Heart left ventricle (tissue), 16 donors: ENCODE measurements around the gene PATJ. TPM values are rescaled to one million over a fixed set of nuclear protein-coding genes. Genes with fewer than 3 reads are reported as not detected.

Experiments used
- ATAC-seq, 4 donors: fragments of 200-7000 bp; cut with Tn5 transposase; one replicate each; pipeline ENCODE4 v1.9.1; 2020 to 2022; ENCODE audit warnings: moderate library complexity in 4 of 4, mild to moderate bottlenecking in 3 of 4, moderate number of reproducible peaks in 1 of 4
- DNase-seq, 5 donors: peaks; one replicate each; pipeline ENCODE4 v3.0.0-alpha.2; 2020
- H3K27ac ChIP-seq, 12 donors: fragments of 200-600 bp; sonication (generic) in 4 of 12; one replicate each; pipeline versions ENCODE4 v1.5.0 to v1.8.0; 2016 to 2022; ENCODE audit warnings: mild to moderate bottlenecking in 2 of 12
- H3K27me3 ChIP-seq, 9 donors: fragments of 200-600 bp; sonication (generic) in 2 of 9; one replicate each; pipeline versions ENCODE4 v1.5.1 to v1.8.0; 2016 to 2022; ENCODE audit warnings: mild to moderate bottlenecking in 3 of 9
- H3K36me3 ChIP-seq, 9 donors: fragments of 200-600 bp; sonication (generic) in 2 of 9; one replicate each; pipeline versions ENCODE4 v1.5.0 to v1.8.0; 2018 to 2022; ENCODE audit warnings: mild to moderate bottlenecking in 2 of 9
- H3K4me1 ChIP-seq, 12 donors: fragments of 200-600 bp; sonication (generic) in 4 of 12; one replicate each; pipeline versions ENCODE4 v1.5.0 to v1.8.0; 2016 to 2022; ENCODE audit warnings: mild to moderate bottlenecking in 3 of 12
- H3K4me3 ChIP-seq, 12 donors: fragments of 200-600 bp; sonication (generic) in 4 of 12; one replicate each; pipeline versions ENCODE4 v1.5.0 to v1.8.0; 2017 to 2022; ENCODE audit warnings: mild to moderate bottlenecking in 9 of 12, moderate library complexity in 4 of 12
- H3K9me3 ChIP-seq, 12 donors: fragments of 200-600 bp; sonication (generic) in 4 of 12; one replicate each; pipeline versions ENCODE4 v1.5.0 to v1.8.0; 2016 to 2022; ENCODE audit warnings: mild to moderate bottlenecking in 1 of 12
- POLR2A ChIP-seq, 2 donors: fragments of 450-650 bp; IDR thresholded peaks; one replicate each; pipeline ENCODE4 v1.6.1; 2017; ENCODE audit warnings: antibody characterized with exemption in 2 of 2, mild to moderate bottlenecking in 2 of 2, moderate library complexity in 2 of 2
- WGBS, 4 donors: extraction: QIAGEN DNeasy Blood & Tissue Kit in 2 of 4; methylation state at CpG; one replicate each; pipeline versions ENCODE4 v1.1.5 to v1.1.7; 2013 to 2018; 5-methylcytosine and 5-hydroxymethylcytosine counted together
- intact Hi-C, 10 donors: fragments of 100-400 bp; cut with DNase I; formaldehyde crosslinking; loops; one replicate each; pipeline versions ENCODE4 v1.11.1 to v1.14.2; 2022
- polyA plus RNA-seq, 2 donors: library from polyadenylated mRNA; stranded (reverse); fragments of 200-250 nt; gene quantifications; one replicate each; pipeline ENCODE4 v1.2.3, GENCODE V29; 2013
- total RNA-seq, 9 donors: library from RNA; depleted of rRNA in 2 of 9; stranded (reverse); fragments of >200 nt in 2 of 9; fragmentation: NEBNext Ultra II Directional in 3 of 9; extraction: Animal tissue kit (Norgen Biotek cat#: 25700) in 3 of 9; gene quantifications; one replicate each; pipeline versions ENCODE4 v1.1.0 to v1.2.4, GENCODE V29; 2016 to 2023
- TF ChIP-seq, protein P1 (sequence below), 12 donors: fragments of 200-600 bp; sonication (generic) in 4 of 12; IDR thresholded peaks; one replicate each; pipeline versions ENCODE4 v1.5.0 to v1.8.0; 2018 to 2022; ENCODE audit warnings: antibody characterized with exemption in 12 of 12, mild to moderate bottlenecking in 5 of 12
- donor health status: ischemic (EF 13 %, LVEDD 7.1; RV severe dilation, severe dysfunction).
- donor health status: healthy with polysubstance abuse.
- donor health status: DM: no; HTN: yes; CAD: no.
- donor health status: DM: no; HTN: no; CAD: no.
- donor health status: ischemic (EF 25% LVEDD 6.9; RV normal size, moderate dysfunction).
- donor health status: ischemic (EF 25% LVEDD 5.7; RV mildly dilated, moderate dysfunction).
- donor health status: healthy.
- donor health status: DM: yes; HTN: yes; CAD: no.
- donor health status: ischemic (EF 35%, LVEDD 5.7; RV mildly dilated, moderate dysfunction).
- donor health status: nonischemic (EF 11% LVEDD 7.7; RV severe dilation, severe dysfunction).
- donor health status: DM: yes; HTN: yes; CAD: no.
- donor health status: PGD.
- donor health status: ischemic (EF 29% LVEDD 5.4; RV normal size, mild dysfunction).
- donor health status: nonischemic (EF 23%, LVEDD 6.1; RV moderate dilation, normal function).

Gene PATJ
- total and polyA plus RNA-seq, 11 donors: 6.6 to 190 (median 105) TPM

DNA sequence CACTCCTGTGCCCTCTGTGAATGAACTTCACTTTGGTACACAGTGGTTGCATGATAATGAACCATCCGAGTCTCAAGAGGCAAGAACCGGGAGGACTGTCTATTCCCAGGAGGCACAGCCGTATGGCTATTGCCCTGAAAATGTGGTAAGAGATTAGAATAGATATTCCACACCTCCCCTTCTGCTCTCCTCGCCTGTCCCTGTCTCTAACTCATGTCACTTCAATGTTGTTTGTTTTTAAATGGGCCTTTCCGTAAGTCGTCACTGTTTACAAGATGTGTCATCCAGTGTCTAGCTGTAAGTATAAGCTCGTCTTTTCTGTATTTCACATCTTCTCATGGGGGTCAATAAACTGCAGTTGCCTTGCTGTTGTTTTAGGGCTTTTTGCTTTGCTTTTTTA is 122.2 kb downstream of the PATJ start:
- ATAC-seq: no peak
- peaks cover 0 to 7% (median 0%) of the 10 kb centered on the region in 12 donors for H3K4me1 ChIP-seq
- H3K27ac ChIP-seq: peak overlapping the region in 1 of 12 donors; percentile 16
- no peaks in the 10 kb centered on the region for H3K27me3 ChIP-seq
- no peak overlapping the region for H3K4me3 ChIP-seq
- TF ChIP-seq, protein P1, sequence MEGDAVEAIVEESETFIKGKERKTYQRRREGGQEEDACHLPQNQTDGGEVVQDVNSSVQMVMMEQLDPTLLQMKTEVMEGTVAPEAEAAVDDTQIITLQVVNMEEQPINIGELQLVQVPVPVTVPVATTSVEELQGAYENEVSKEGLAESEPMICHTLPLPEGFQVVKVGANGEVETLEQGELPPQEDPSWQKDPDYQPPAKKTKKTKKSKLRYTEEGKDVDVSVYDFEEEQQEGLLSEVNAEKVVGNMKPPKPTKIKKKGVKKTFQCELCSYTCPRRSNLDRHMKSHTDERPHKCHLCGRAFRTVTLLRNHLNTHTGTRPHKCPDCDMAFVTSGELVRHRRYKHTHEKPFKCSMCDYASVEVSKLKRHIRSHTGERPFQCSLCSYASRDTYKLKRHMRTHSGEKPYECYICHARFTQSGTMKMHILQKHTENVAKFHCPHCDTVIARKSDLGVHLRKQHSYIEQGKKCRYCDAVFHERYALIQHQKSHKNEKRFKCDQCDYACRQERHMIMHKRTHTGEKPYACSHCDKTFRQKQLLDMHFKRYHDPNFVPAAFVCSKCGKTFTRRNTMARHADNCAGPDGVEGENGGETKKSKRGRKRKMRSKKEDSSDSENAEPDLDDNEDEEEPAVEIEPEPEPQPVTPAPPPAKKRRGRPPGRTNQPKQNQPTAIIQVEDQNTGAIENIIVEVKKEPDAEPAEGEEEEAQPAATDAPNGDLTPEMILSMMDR (IDR thresholded peaks at IDR 0.05): no peak
- no peak for TF ChIP-seq POLR2A (IDR thresholded peaks at IDR 0.05)
- intact Hi-C loops: loop anchor here in 2 of 10 donors (10.0 kb wide), 1 partner anchor 210 kb away; no protein-coding TSS in a partner anchor
- WGBS, 4 donors: 61 to 74% (median 72%) methylated on average over 7 of the region's 7 CpGs
- H3K36me3 ChIP-seq: peaks cover 0 to 19% (median 0%) of the 10 kb centered on the region in 9 donors
- no peak for DNase-seq
- no peaks in the 10 kb centered on the region for H3K9me3 ChIP-seq

DNA sequence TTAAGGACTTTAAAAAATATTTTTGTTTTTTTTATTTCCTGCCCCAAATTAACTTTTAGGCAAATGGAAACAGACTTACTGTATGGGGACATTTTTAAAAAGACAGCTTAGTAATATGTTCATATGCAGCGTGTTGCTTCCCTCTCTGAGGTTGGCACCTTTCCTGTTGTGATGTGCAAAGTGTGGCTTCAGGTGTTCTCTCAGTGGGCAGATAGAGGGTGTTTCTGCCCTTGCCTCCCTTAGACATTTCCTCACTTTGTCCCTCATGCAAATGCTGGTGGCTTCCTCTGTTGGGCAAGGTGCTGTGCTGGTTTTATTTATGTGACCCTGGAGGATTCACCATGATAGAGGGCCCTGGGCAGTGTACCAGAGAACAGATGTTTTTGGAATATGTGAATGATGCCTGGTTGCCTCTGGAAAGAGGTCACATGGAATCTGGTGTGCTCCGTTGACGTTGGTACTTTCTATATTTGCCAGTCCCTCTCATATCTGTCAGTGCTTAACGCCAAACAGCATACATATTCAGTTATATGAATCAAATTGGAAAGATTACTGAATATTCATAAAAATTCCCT is 123.5 kb downstream of the PATJ start:
- Histone ChIP-seq H3K27me3 (no peaks in the 10 kb centered on the region), H3K4me3 (no peak overlapping the region), H3K27ac (peak overlapping the region in 10 of 12 donors; percentile 0 to 54 (median 38)), H3K36me3 (peaks cover 0 to 19% (median 0%) of the 10 kb centered on the region in 9 donors), H3K4me1 (peaks cover 0 to 19% (median 0%) of the 10 kb centered on the region in 12 donors), H3K9me3 (no peaks in the 10 kb centered on the region)
- peak in 4 of 5 donors; percentile 19 to 49 (median 37) for DNase-seq
- ATAC-seq: peak; percentile 80 to 91 (median 83)
- TF ChIP-seq, protein P1 (IDR thresholded peaks at IDR 0.05): no peak
- no peak for TF ChIP-seq POLR2A (IDR thresholded peaks at IDR 0.05)
- intact Hi-C loops: loop anchor here in 2 of 10 donors (10.0 kb wide), 1 partner anchor 209 kb away; no protein-coding TSS in a partner anchor
- WGBS, 4 donors: 58 to 69% (median 61%) methylated on average over 4 of the region's 4 CpGs

DNA sequence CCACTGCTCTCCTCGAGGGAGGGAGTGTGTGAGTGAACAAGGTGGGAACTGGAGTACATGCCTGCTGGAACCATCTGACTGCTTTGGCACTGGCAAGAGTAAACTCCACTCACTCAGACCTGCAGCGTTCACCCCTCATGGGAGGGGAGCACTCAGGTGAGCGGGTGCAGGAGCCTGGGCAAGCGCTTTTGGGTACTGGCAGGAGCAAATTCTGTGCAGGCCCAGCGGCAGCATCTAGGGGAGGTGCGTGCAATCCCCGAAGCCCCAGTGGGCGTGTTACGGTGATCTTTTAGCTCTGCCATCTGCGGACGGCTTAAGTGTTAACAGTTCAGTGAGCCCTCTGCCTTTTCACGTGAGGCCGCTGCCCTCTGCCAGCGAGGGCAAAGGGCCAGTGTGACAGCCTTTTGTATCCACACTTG is 127.4 kb downstream of the PATJ start:
- intact Hi-C loops: loop anchor here in 3 of 10 donors (5.0 to 10.0 kb wide), 2 partner anchors 198 to 205 kb away; no protein-coding TSS in a partner anchor
- H3K27ac ChIP-seq: peak overlapping the region in 11 of 12 donors; percentile 31 to 83 (median 76)
- 48 to 69% (median 58%) methylated on average over 6 to 14 of the region's 14 CpGs for WGBS, 4 donors

DNA sequence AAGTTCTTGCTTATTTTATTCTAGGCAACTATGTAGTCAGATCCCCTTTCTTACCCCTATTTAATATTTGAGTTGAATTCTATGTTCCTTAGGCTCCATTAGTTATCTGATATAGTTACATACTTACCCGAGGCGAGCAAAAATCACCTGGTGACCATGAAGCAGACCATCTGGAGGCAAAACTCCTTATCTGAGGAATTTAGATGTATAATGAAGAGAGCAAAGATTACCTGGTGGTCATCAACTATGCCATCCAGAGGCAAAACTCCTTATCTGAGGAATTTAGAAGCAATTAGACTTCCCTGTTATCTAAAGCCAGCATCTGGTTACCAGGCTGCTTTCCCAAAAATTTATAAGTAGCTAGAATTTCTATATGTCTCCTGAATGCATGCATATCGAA is 129.9 kb downstream of the PATJ start:
- ATAC-seq (no peak), DNase-seq (no peak)
- TF ChIP-seq POLR2A (IDR thresholded peaks at IDR 0.05): no peak
- TF ChIP-seq, protein P1 (IDR thresholded peaks at IDR 0.05): no peak
- H3K27me3 ChIP-seq: no peaks in the 10 kb centered on the region
- peaks cover 0 to 13% (median 2%) of the 10 kb centered on the region in 12 donors for H3K9me3 ChIP-seq
- H3K4me1 ChIP-seq: peaks cover 0 to 18% (median 0%) of the 10 kb centered on the region in 12 donors
- H3K4me3 ChIP-seq: no peak overlapping the region
- no peak overlapping the region for H3K27ac ChIP-seq
- intact Hi-C loops: loop anchor here in 1 of 10 donors (5.0 kb wide), 1 partner anchor 195 kb away; no protein-coding TSS in a partner anchor
- 82 to 88% (median 87%) methylated on average over 3 of the region's 3 CpGs for WGBS, 4 donors
- H3K36me3 ChIP-seq: peaks cover 0 to 8% (median 0%) of the 10 kb centered on the region in 9 donors

More for the DNA sequence above, 127.4 kb downstream of the PATJ start:
- peak; percentile 35 to 65 (median 53) for DNase-seq
- Histone ChIP-seq H3K9me3 (peaks cover 0 to 13% (median 2%) of the 10 kb centered on the region in 12 donors), H3K4me1 (peaks cover 0 to 20% (median 0%) of the 10 kb centered on the region in 12 donors), H3K27me3 (no peaks in the 10 kb centered on the region), H3K4me3 (peak overlapping the region in 1 of 12 donors; percentile 13), H3K36me3 (peaks cover 0 to 4% (median 0%) of the 10 kb centered on the region in 9 donors)
- ATAC-seq: peak; percentile 68 to 85 (median 74)
- no peak for TF ChIP-seq POLR2A (IDR thresholded peaks at IDR 0.05)
- TF ChIP-seq, protein P1 (IDR thresholded peaks at IDR 0.05): no peak
